IMR-90 (cell line): ENCODE data around the gene FAAP100. TPM values are rescaled to one million over a fixed set of nuclear protein-coding genes. Genes with fewer than 3 reads are reported as not detected.
A peak's percentile ranks its signal among the peaks of the same experiment; 100 is the strongest.

Source experiments
- ATAC-seq: fragments of 200-7000 bp; cut with Tn5 transposase; 2 replicates; pipeline ENCODE4 v1.9.1; 2020; ENCODE audit warnings: low read depth, mild to moderate bottlenecking, moderate library complexity
- BruUV-seq: library from RNA; stranded (reverse); fragments of 400-500 nt; replicated peaks from 2 replicates; lab custom pipeline; 2021; lab: Mats Ljungman, UMichigan
- CTCF ChIA-PET: fragments of 300-600 bp; formaldehyde crosslinking; extraction: SDS; loops from one replicate; lab custom pipeline; 2021; ENCODE audit warnings: antibody characterized with exemption; lab: Yijun Ruan, JAX
- POLR2A ChIA-PET: fragments of 300-600 bp; sonication (Branson Sonifier 250); formaldehyde crosslinking; loops from one replicate; lab custom pipeline; 2022; ENCODE audit warnings: antibody characterized with exemption; ENCODE audit not compliant: unreplicated experiment; lab: Charles Lee
- DNase-seq: peaks from one replicate; pipeline ENCODE4 v3.0.0; 2013
- H2AFZ ChIP-seq: replicated peaks from 2 replicates; pipeline ENCODE3; 2013; ENCODE audit warnings: low read length, mild to moderate bottlenecking; ENCODE audit not compliant: poor library complexity
- H2AK5ac ChIP-seq: 2 replicates; pipeline ENCODE4 v1.6.1; 2013; ENCODE audit warnings: low read depth, low read length, inconsistent platforms
- H2AK9ac ChIP-seq: replicated peaks from 2 replicates; pipeline ENCODE3; 2013; ENCODE audit warnings: mild to moderate bottlenecking, low read depth, low read length, moderate library complexity; ENCODE audit not compliant: poor library complexity
- H2BK120ac ChIP-seq: 2 replicates; pipeline ENCODE4 v1.6.1; 2013; ENCODE audit warnings: low read depth, low read length, inconsistent platforms
- H2BK15ac ChIP-seq: 3 replicates; pipeline ENCODE4 v1.6.1; 2013; ENCODE audit warnings: low read depth, low read length, inconsistent platforms
- H2BK20ac ChIP-seq: 2 replicates; pipeline ENCODE4 v1.6.1; 2013; ENCODE audit warnings: low read depth, mild to moderate bottlenecking, inconsistent platforms, low read length, moderate library complexity
- H2BK5ac ChIP-seq: 2 replicates; pipeline ENCODE4 v1.6.1; 2013; ENCODE audit warnings: mild to moderate bottlenecking, low read depth, low read length, inconsistent platforms; ENCODE audit not compliant: poor library complexity, severe bottlenecking
- H3K14ac ChIP-seq: replicated peaks from 2 replicates; pipeline ENCODE4 v1.6.1; 2013; ENCODE audit warnings: low read depth, low read length, inconsistent platforms
- H3K18ac ChIP-seq: 2 replicates; pipeline ENCODE4 v1.6.1; 2013; ENCODE audit warnings: low read depth, low read length, control low read depth
- H3K23ac ChIP-seq: 2 replicates; pipeline ENCODE4 v1.6.1; 2013; ENCODE audit warnings: low read depth, low read length, inconsistent platforms
- H3K27ac ChIP-seq: 2 replicates; pipeline ENCODE4 v1.5.1; 2013; ENCODE audit warnings: mild to moderate bottlenecking, control low read depth, low read length; ENCODE audit not compliant: insufficient read depth
- H3K27me3 ChIP-seq: 2 replicates; pipeline ENCODE4 v1.6.1; 2013; ENCODE audit warnings: low read length; ENCODE audit not compliant: control insufficient read depth, insufficient read depth
- H3K36me3 ChIP-seq: 2 replicates; pipeline ENCODE4 v1.6.1; 2013; ENCODE audit warnings: low read length, mixed read lengths; ENCODE audit not compliant: control insufficient read depth, insufficient read depth
- H3K4ac ChIP-seq: 2 replicates; pipeline ENCODE4 v1.6.1; 2013; ENCODE audit warnings: low read depth, low read length, inconsistent platforms
- H3K4me1 ChIP-seq: 2 replicates; pipeline ENCODE4 v1.6.1; 2013; ENCODE audit warnings: low read length, mixed read lengths; ENCODE audit not compliant: control insufficient read depth, insufficient read depth
- H3K4me2 ChIP-seq: 2 replicates; pipeline ENCODE4 v1.6.1; 2013; ENCODE audit warnings: low read depth, mild to moderate bottlenecking, control low read depth, low read length, moderate library complexity
- H3K4me3 ChIP-seq: 2 replicates; pipeline ENCODE4 v1.5.1; 2013; ENCODE audit warnings: low read depth, mild to moderate bottlenecking, control low read depth, low read length, moderate library complexity; ENCODE audit not compliant: insufficient read depth
- H3K56ac ChIP-seq: 2 replicates; pipeline ENCODE4 v1.6.1; 2013; ENCODE audit warnings: low read length, inconsistent platforms; ENCODE audit not compliant: insufficient read depth; ENCODE audit errors: extremely low read depth
- H3K79me1 ChIP-seq, 2 experiments: 2 replicates each; pipeline ENCODE4 v1.6.1; 2013; ENCODE audit warnings: low read length in 2 of 2, inconsistent platforms in 1 of 2, low read depth in 1 of 2
- H3K9ac ChIP-seq: 2 replicates; pipeline ENCODE4 v1.6.1; 2013; ENCODE audit warnings: low read depth, low read length, control low read depth
- H3K9me1 ChIP-seq: 2 replicates; pipeline ENCODE4 v1.6.1; 2013; ENCODE audit warnings: low read length, inconsistent platforms; ENCODE audit not compliant: insufficient read depth
- H3K9me3 ChIP-seq: 2 replicates; pipeline ENCODE4 v1.6.1; 2013; ENCODE audit warnings: low read length; ENCODE audit not compliant: control insufficient read depth, insufficient read depth
- H4K20me1 ChIP-seq: 2 replicates; pipeline ENCODE4 v1.6.1; 2013; ENCODE audit warnings: low read length, inconsistent platforms; ENCODE audit not compliant: insufficient read depth
- H4K5ac ChIP-seq: 2 replicates; pipeline ENCODE4 v1.6.1; 2013; ENCODE audit warnings: mild to moderate bottlenecking, low read depth, low read length, control low read depth
- H4K8ac ChIP-seq, 2 experiments: 2 replicates each; pipeline ENCODE4 v1.6.1; 2013; ENCODE audit warnings: low read depth in 2 of 2, low read length in 2 of 2, control low read depth in 1 of 2, inconsistent platforms in 1 of 2
- H4K91ac ChIP-seq: 2 replicates; pipeline ENCODE4 v1.6.1; 2013; ENCODE audit warnings: low read depth, low read length, inconsistent platforms; ENCODE audit not compliant: insufficient read depth
- POLR2A ChIP-seq: IDR thresholded peaks from 2 replicates; pipeline ENCODE4 v1.6.1; 2012; ENCODE audit warnings: mild to moderate bottlenecking, low read depth, low read length
- RAD21 ChIP-seq: IDR thresholded peaks from 2 replicates; pipeline ENCODE4 v1.6.1; 2012; ENCODE audit warnings: low read length, improper control_type of control experiment
- WGBS, 2 experiments: methylation state at CpG; one replicate each; pipeline versions ENCODE4 v1.1.5 to v1.1.7; 2013; ENCODE audit warnings: missing lambda C conversion rate in 2 of 2; ENCODE audit not compliant: insufficient read length in 1 of 2; ENCODE audit errors: extremely low coverage in 2 of 2; 5-methylcytosine and 5-hydroxymethylcytosine counted together
- dilution Hi-C: fragments of 300-500 bp; cut with HindIII; formaldehyde crosslinking; loops from one replicate; pipeline ENCODE4 v1.14.3; 2018; ENCODE audit warnings: low sequenced_read_pairs; ENCODE audit not compliant: unreplicated experiment
- in situ Hi-C: fragments of 300-500 bp; cut with MboI; formaldehyde crosslinking; loops from 3 replicates; pipeline ENCODE4 v1.14.3; 2019; ENCODE audit warnings: low sequenced_read_pairs, inconsistent platforms, mixed read lengths
- intact Hi-C: fragments of 100-400 bp; cut with micrococcal nuclease; formaldehyde crosslinking; loops from 2 replicates; pipeline ENCODE4 v1.10.0; 2022
- polyA plus RNA-seq, 3 experiments: library from polyadenylated mRNA; depleted of rRNA; stranded (reverse); fragments of >200 nt; gene quantifications; 2 replicates each; pipeline ENCODE4 v1.2.3, GENCODE V29; 2012; ENCODE audit warnings: low replicate concordance in 1 of 3
- total RNA-seq: library from RNA; depleted of rRNA; stranded (reverse); fragments of >200 nt; gene quantifications from 2 replicates; pipeline ENCODE4 v1.2.3, GENCODE V29; 2012
- TF ChIP-seq, protein P1 (sequence below): fragments of 150-350 bp; IDR thresholded peaks from 2 replicates; pipeline ENCODE4 v1.6.1; 2017; ENCODE audit warnings: mild to moderate bottlenecking, antibody characterized with exemption, low read length, low read depth

Gene FAAP100
- total and polyA plus RNA-seq, 2 of the 4 experiments (the other 2 are of a cell fraction), result 7.9 to 24.8 TPM

DNA sequence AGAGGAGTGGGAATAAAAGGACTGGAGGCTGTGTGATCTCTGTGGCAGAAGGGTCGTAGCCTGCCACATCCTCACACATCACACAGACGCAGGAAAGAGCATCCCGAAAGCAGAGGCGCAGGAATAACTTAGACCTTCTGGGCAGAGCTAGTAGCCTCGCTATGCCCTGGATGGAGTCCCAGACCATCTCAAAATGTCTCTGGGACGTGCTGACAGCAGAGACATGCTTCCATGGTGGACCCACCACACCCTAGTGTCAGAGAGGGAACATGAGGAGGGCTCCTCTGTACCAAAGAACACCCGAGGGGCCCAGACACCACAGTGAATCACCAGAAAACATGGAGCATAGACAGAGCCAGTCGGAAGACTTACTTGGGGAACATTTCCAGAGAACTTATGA is 29.6 kb upstream of the FAAP100 start:
- H3K9ac ChIP-seq, result no peak overlapping the region
- peaks cover 32% of the 10 kb centered on the region for H3K4me1 ChIP-seq
- no TSS peak for BruUV-seq
- H3K27ac ChIP-seq, result no peak overlapping the region
- peak overlapping the region; percentile 32; the same call in 1 of the 2 replicates for H3K4ac ChIP-seq
- H3K56ac ChIP-seq, result no peak overlapping the region
- intact Hi-C loops, result no loop called here
- WGBS, 2 experiments, result 96% methylated on average over 4 of the region's 8 CpGs; no CpG with 5 or more reads in 1 of the 2 experiments
- no peak for DNase-seq
- no peak overlapping the region for H2AK9ac ChIP-seq
- peaks cover 55% of the 10 kb centered on the region for H3K9me1 ChIP-seq
- dilution Hi-C loops, result no loop called here
- no peak overlapping the region for H3K4me2 ChIP-seq
- no peak overlapping the region for H2AFZ ChIP-seq
- H2BK15ac ChIP-seq, result no peak overlapping the region
- H2AK5ac ChIP-seq, result peak overlapping the region; percentile 76; the same call in 1 of the 2 replicates
- TF ChIP-seq RAD21 (no peak), POLR2A (no peak)
- TF ChIP-seq, protein P1, sequence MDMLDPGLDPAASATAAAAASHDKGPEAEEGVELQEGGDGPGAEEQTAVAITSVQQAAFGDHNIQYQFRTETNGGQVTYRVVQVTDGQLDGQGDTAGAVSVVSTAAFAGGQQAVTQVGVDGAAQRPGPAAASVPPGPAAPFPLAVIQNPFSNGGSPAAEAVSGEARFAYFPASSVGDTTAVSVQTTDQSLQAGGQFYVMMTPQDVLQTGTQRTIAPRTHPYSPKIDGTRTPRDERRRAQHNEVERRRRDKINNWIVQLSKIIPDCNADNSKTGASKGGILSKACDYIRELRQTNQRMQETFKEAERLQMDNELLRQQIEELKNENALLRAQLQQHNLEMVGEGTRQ, result no peak
- H3K14ac ChIP-seq, result no peak overlapping the region
- no peaks in the 10 kb centered on the region for H3K9me3 ChIP-seq
- H2BK5ac ChIP-seq, result no peak overlapping the region
- no peak overlapping the region for H3K18ac ChIP-seq
- H4K91ac ChIP-seq, result no peak overlapping the region
- no peak overlapping the region for H4K5ac ChIP-seq
- H2BK120ac ChIP-seq, result no peak overlapping the region
- H4K8ac ChIP-seq, result no peak overlapping the region
- H2BK20ac ChIP-seq, result no peak overlapping the region
- H3K27me3 ChIP-seq, result no peaks in the 10 kb centered on the region
- POLR2A ChIA-PET, result no interaction called here
- in situ Hi-C loops, result no loop called here
- ATAC-seq, result no peak
- H3K79me1 ChIP-seq, result peaks cover 20 to 83% of the 10 kb centered on the region in 2 experiments
- H3K4me3 ChIP-seq, result no peak overlapping the region
- H3K23ac ChIP-seq, result no peak overlapping the region
- CTCF ChIA-PET, result interaction anchor here (0.5 kb wide), 1 partner anchor 189 kb away, joined by 3 read pairs; no protein-coding TSS in a partner anchor
- peaks cover 78% of the 10 kb centered on the region for H4K20me1 ChIP-seq
- peaks cover 37% of the 10 kb centered on the region for H3K36me3 ChIP-seq
